Epithelial cell of esophagus (primary cell): ENCODE measurements around the gene GNAQ.

Source experiments
- DNase-seq: peaks from one replicate; pipeline ENCODE4 v3.0.0; 2010; ENCODE audit warnings: low read depth
- H3K4me3 ChIP-seq: 2 replicates; pipeline ENCODE4 v1.5.1; 2011; ENCODE audit warnings: mild to moderate bottlenecking, low read length, control low read depth
- CTCF ChIP-seq: IDR thresholded peaks from 2 replicates; pipeline ENCODE4 v1.5.1; 2011; ENCODE audit warnings: low read depth, mild to moderate bottlenecking, low read length, control low read depth, inconsistent platforms; ENCODE audit not compliant: insufficient read depth; ENCODE audit errors: missing control alignments

The GNAQ gene

GRCh38 chr9:77949751-77950436 is 81.7 kb downstream of the GNAQ start:
- no peak for TF ChIP-seq CTCF
- H3K4me3 ChIP-seq, result no peak overlapping the region
- DNase-seq, result no peak

GRCh38 chr9:77947651-77948050 is 84.0 kb downstream of the GNAQ start:
- H3K4me3 ChIP-seq, result no peak overlapping the region
- DNase-seq, result no peak
- TF ChIP-seq CTCF, result no peak

- no peak overlapping the region for H3K4me3 ChIP-seq
- no peak for DNase-seq
- no peak for TF ChIP-seq CTCF
Observed at GRCh38 chr9:77946969-77947620, 84.5 kb downstream of the GNAQ start.

GRCh38 chr9:77946296-77946695 is 85.3 kb downstream of the GNAQ start:
- TF ChIP-seq CTCF, result no peak
- H3K4me3 ChIP-seq, result no peak overlapping the region
- no peak for DNase-seq

- DNase-seq, result no peak
- no peak overlapping the region for H3K4me3 ChIP-seq
- TF ChIP-seq CTCF, result no peak
Observed at GRCh38 chr9:77945798-77946197, 85.8 kb downstream of the GNAQ start.

GRCh38 chr9:77944556-77945243 is 86.9 kb downstream of the GNAQ start:
- TF ChIP-seq CTCF, result no peak
- no peak for DNase-seq
- no peak overlapping the region for H3K4me3 ChIP-seq

- no peak for TF ChIP-seq CTCF
- no peak overlapping the region for H3K4me3 ChIP-seq
- DNase-seq, result no peak
Observed at GRCh38 chr9:77943057-77943456, 88.6 kb downstream of the GNAQ start.
